GM12801 (cell line): ENCODE data around the gene TUBGCP5.

Source experiments
- TF ChIP-seq, protein P1 (sequence below): IDR thresholded peaks from one replicate; pipeline ENCODE4 v1.5.1; 2011; ENCODE audit warnings: control low read depth; ENCODE audit not compliant: insufficient read length; ENCODE audit errors: extremely low read depth

The TUBGCP5 gene

GRCh38 chr15:23072633-23073032 lies 33.3 kb upstream of the TUBGCP5 start:
- TF ChIP-seq, protein P1, sequence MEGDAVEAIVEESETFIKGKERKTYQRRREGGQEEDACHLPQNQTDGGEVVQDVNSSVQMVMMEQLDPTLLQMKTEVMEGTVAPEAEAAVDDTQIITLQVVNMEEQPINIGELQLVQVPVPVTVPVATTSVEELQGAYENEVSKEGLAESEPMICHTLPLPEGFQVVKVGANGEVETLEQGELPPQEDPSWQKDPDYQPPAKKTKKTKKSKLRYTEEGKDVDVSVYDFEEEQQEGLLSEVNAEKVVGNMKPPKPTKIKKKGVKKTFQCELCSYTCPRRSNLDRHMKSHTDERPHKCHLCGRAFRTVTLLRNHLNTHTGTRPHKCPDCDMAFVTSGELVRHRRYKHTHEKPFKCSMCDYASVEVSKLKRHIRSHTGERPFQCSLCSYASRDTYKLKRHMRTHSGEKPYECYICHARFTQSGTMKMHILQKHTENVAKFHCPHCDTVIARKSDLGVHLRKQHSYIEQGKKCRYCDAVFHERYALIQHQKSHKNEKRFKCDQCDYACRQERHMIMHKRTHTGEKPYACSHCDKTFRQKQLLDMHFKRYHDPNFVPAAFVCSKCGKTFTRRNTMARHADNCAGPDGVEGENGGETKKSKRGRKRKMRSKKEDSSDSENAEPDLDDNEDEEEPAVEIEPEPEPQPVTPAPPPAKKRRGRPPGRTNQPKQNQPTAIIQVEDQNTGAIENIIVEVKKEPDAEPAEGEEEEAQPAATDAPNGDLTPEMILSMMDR = no peak

DNA sequence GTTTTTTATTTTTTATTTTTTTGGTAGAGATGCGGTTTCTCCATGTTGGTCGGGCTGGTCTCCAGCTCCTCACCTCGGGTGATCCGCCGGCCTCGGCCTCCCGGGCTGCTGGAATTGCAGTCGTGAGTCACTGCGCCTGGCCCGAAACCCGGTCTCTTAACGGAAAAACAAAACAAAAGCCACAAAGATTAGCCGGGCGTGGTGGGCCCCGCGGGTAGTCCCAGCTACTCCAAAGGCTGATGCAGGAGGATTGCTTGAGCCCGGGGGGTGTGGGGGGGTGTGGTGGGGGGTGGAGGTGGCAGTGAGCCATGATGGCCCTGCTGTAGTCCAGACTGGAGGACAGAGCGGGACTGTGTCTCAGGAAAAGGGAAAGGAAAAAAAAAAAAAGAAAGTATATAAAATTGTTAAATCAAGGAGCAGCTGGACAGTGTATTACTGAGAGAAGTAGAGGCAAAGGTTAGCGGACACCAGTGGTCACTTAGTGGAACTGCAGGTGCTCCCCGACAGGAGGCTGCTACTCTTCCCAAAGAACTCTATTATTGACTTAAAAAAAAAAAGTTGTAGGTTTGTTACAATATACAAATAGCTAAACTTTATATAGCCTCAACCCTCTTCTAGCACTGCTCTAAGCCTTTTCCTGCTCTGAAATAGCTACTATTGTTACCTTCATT lies 30.3 kb upstream of the TUBGCP5 start:
- TF ChIP-seq, protein P1 = no peak

DNA sequence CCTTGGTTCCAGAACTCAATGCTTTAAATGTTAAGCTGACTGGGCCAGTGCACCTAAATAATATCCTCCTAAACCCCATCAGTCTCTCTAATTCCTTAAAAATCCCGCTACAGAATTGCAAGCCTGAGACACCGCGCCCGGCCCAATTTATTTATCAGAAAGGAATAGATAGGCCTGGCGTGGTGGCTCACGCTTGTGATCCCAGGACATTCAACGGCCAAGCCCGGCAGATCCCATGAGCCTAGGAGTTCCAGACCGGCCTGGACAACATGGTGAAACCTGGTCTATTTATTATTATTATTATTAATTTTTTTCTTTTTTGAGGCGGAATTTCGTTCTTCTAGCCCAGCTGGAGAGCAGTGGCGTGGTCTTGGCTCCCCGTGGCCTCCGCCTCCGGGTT lies 28.0 kb upstream of the TUBGCP5 start:
- TF ChIP-seq, protein P1 = no peak

- TF ChIP-seq, protein P1 = no peak
Observed at GRCh38 chr15:23065836-23066235, 26.5 kb upstream of the TUBGCP5 start.

DNA sequence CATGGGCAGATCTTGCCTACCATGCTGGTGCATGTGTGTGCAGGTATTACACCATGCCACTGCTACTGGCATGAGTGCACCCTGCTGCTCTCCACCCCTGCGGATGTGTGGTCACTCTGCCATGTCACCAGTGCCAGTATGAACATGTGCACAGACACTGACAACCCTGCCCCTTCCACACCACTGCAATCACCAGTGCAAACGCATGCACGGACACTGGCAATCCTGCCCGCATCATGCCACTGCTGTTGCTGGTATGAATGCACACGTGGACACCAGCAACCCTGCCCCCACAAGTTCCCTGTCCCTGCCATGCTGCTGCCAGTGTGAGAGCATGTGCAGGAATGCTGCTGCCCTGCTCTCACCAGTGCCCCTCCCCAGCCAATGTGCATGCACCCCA lies 24.8 kb upstream of the TUBGCP5 start:
- TF ChIP-seq, protein P1 = no peak

DNA sequence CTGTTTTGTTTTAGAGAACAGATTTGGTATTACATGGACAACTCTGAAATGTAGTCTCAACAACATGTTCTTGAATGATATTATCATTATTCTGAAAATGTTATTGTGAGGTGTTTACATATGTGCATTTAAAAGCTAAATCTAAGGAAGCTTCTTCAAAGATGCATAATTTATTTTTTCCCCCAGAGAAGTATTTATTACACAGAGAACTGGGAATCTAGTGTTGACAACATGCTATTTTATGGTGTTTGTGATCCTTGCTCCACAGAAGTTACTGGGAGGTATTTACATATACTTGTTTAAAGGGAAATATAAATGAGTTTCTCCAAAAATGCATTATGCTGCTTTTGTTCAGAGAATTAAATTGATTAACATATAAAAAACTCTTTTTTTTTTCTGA lies 18.3 kb upstream of the TUBGCP5 start:
- TF ChIP-seq, protein P1 = no peak

GRCh38 chr15:23055316-23055715 lies 15.9 kb upstream of the TUBGCP5 start:
- TF ChIP-seq, protein P1 = no peak
